GM21619 (cell line): Measurements from ENCODE around the gene ATP13A3.

ENCODE experiments used
- ATAC-seq: cut with Tn5 transposase; IDR thresholded peaks from one replicate; pipeline ENCODE4 v1.9.1; 2021; ENCODE audit not compliant: unreplicated experiment

Gene ATP13A3

DNA sequence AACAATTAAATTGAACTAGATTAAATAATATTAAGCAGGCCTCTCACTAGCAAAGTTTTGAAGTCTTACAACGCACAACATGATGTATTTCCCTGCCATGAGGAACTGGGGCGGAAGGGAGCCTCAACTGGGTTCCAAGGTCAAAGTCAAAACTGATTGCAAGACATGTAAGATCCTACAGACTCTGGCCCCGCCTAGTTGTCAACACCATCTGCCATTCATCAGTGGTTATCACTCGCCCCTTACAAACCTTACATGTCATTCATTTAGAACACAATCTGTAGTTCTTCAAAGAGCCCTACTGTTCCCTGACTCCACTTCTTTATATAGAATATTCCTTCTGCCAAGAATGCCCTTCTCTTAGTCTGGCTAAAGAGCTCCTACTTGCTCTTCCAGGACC is 10.0 kb downstream of the ATP13A3 start:
- ATAC-seq: no peak

DNA sequence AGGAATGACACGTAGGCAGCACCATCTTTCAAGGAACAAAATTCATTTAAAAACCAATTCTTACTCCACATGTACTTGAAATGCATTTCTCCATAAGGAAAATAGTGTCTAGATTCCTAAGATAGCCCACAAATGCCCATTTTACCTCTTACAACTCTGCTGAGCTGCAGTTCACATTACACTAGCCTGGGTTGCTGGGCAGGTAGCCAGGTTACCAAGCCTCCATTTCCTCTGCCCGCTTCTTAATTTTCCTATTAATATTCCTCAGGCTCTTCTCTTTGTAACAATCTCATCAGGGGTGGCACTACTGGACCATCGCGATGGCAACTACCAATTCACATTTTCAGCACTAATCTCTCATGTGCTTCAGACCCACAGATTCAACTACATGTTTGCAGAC is 10.8 kb downstream of the ATP13A3 start:
- ATAC-seq: no peak

DNA sequence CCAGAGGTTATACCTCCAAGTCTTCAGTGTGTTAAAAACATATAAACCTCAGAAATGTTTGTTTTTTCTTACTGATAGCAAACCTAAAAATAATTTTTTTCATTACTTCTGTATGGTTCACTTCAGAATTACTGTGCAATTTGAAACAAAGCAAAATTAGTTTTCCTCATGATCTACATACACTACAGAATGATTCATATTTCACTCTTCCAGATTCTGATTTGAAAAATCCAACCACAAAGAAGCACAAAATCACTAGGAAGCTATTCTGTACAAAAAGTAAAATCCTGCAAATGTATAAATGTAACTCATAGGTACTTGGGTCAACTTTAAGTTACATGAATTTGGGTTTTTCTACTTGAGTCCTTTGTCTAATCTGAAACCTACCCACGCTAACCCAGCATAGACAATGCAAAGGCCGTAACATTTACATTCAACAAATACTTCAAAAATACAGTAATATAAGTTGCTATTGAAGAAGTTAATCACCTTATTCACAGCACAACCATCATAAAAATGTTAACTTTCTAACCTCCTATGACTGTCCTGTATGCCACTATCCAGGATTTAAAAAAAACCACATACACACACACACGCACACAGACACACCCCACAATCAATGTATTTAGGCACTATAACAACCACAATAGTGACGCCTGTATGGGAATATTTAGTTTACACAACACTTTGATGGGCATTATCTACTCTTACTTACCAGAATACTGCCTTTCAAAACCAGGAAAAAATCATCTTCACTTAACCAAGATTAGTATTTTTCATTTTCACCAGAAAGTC is 11.5 kb downstream of the ATP13A3 start:
- no peak for ATAC-seq

DNA sequence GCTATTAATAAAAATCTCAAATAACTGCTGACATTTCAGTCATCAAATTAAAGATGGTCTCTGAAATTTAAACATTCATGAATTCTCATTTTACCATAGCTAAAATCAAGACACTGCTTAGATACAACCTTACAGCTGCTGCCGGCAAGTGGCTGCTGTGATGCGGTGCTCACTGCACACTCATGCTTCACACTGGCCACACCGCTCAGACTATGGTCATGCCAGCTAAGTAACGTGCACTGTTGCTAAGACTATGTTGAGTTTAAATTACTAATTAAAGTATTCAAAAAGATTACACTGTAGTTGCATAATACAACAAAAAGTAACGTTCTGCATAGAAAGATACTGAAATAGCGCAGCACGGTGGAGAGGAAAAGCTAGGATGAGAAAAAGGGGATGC is 12.1 kb downstream of the ATP13A3 start:
- no peak for ATAC-seq

DNA sequence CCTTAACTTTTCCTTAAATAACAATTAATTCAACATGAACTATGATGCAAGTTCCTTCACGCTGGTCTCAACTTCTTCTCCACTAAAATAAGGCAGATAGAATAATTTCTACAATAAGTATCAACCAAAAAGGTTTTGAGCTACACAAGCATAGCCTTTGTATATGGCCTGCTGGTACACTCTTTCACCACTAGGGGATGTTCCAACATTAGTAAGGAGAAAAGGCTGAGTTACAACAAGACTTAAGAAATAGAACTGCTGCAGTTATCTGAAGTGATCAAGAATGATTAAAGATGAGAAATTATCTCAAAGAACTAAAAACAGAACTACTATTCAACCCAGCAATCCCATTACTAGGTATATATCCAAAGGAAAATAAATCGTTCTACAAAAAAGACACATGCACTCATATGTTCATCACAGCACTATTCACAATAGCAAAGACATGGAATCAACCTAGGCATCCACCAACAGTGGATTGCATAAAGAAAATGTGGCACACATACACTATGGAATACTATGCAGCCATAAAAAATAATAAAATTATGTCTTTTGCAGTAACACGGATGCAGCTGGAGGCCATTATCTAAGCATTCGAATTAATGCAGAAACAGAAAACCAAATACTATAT is 14.4 kb downstream of the ATP13A3 start:
- ATAC-seq: peak; percentile 85

DNA sequence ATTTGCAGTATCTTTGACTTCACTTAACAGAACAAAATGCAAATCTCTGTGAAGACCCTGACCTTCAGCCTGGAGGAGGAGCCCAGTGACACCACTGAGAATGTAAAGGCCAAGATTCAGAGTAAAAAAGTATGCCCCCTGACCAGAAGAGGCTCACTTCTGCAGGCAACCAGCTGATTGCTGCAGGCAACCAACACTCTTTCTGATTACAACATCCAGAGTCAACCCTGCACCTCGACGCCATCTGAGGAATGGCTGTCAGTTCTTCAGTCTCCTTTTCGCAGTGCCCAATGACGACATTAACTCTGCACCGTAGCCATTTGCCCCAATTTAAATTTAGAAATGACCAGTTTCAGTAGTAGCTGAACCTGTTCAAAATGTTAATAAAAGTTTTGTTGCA is 14.9 kb downstream of the ATP13A3 start:
- ATAC-seq: no peak

DNA sequence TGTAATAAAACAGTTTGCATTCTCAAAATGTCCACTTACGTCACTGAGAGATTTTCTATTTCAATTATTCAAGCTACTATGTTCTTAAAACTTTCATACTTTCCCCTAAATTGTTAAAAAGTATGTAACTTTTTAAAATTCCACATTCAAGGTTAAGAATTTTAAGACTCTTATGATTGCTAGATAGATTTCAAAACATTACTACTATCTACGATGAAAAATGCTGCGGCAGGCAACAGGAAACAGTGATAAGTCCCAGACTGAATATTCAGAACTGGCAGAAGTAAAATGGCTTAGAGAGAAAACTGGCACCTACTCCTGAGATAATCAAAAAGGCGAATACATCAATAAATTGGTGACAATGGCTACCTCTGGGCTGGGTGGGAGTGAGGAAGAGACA is 16.2 kb downstream of the ATP13A3 start:
- no peak for ATAC-seq

DNA sequence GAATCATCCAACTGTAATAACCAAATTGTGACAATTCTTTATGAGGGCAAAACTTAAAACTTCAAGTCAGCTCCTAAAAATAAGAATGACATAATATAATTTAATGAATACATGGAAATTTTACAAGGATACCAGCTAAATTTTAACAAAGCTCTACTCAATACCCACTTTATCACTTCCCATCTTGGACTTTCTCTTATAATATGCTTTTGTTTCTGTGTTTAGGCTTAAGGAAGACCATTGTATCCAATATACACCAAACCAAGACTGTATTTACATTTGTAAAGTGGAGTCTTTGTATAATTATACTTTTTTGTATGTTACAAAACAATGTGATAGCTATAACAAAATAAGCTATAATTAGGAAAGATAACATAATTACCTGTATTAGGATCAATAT is 16.8 kb downstream of the ATP13A3 start:
- ATAC-seq: no peak

DNA sequence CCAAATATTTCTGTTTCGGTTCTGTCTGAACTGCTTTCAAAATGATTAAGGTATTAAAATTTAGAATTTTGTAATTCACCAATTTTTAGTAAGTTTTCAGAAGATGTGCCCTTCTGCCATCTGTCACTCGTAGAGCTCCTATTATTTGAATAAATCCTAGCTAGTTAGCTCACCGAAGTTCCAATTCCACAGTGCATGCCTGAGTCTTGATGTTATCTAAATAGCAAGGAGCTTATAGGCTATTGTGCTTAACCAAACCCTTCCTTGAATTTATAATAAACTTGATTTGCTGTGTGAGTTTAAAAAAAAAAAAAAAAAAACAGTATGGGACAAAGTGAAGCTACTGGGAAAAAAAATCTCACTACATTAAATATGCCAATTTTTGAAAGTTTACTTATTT is 18.7 kb downstream of the ATP13A3 start:
- no peak for ATAC-seq

DNA sequence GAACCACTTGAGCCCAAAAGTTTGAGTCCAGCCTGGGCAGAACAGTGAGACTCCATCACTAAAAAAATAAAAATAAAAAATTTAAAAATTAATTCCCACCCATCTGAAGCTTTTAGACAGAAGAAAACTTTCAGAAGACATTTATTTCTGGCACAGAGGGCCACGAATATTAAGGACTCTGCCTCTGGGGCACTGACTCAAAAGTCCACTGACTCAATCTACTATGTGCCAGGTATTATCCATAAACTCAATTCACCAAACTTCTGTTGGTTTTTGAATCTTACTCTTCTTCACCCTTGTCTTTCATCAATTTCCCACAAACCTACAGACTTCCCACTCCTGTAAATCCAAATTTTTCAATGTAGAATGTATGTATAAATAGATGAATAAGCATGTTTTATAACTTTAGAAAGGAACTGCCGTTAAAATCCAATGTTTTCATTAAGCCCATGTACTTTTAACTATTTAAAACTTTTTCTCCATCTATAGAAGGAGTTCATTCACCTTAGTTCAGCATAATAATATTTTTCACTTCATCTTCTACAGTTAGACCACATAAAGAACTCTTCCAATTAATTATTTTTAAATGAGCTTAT is 19.9 kb downstream of the ATP13A3 start:
- no peak for ATAC-seq

DNA sequence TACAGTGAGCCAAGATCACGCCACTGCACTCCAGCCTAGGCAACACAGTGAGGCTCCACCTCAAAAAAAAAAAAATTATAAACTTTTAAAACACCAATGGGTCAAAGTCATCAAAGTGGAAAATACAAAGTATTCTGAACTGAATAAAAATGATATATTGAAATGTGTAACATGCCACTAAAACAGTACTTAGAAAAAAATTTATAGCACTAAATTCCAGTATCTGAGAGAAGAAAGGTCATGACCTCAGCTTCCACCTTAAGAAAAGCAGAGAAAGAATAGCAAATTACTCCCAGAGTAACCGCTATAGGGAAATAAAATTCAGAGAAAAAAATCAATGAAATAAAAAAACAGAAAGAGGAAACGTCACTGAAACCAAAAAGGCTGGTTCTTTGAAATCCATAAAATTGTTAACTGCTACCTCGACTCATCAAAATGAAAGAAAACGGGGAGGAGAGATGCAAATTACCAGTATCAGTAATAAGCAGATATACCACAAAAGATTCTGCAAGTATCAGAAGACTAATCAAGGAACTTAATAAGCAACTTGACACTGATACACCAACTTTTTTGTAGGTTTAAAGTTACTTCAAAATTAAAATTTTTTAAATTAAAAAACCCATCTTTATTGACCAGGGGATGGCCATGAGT is 20.8 kb downstream of the ATP13A3 start:
- ATAC-seq: peak; percentile 76

DNA sequence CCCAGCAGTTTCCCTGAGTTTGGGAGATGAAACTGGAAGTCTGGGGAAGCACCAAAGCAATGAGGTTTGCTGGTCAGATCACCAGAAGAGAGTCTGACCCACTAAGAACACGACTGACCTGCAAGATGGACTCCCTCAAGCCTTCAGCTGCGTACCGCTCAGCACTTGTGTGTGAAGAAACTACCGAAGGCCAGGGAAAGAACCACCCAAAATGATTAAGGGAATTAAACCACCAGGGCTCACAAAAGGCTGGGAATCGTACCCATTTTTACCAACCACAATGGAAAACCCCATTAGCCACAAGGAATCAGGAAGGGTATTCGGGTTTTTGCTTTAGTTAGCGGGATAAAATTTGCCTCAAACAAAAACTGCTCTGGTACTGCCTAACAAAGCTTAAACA is 21.6 kb downstream of the ATP13A3 start:
- no peak for ATAC-seq

DNA sequence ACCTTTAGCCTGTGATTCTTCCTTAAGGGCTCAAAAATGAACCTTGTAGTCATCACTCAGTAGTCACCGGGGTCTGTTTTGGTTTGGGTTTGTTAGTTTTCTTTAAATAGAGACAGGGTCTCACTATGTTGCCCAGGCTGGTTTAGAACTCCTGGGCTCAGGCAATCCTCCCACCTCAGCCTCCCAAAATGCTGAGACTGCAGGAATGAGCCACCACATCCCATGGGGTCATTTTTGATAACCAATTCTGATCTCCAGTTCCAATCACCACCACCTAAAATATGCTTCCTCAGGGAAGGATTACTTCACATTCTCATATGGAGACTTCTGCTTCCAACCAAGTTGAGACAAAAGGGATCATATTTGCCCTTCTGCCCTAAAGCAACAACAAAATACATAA is 22.1 kb downstream of the ATP13A3 start:
- no peak for ATAC-seq

DNA sequence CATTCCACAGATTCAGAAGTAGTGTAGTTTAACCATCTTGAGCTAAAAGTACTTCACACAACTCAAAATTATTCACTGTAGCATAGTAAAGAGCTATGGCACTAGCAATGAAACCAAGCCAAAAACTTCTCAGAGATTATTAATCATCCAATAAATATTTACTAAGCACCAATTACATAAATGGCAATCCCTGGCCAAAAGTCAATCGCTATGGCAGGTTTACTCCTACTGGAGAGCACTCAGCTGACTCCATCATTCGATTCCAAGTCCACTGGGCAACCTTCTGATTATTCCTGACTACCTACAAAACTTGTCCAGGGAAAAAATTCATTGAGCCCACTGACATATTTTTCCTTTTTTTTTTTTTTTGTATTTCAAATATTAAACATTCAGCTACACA is 23.9 kb downstream of the ATP13A3 start:
- ATAC-seq: no peak

DNA sequence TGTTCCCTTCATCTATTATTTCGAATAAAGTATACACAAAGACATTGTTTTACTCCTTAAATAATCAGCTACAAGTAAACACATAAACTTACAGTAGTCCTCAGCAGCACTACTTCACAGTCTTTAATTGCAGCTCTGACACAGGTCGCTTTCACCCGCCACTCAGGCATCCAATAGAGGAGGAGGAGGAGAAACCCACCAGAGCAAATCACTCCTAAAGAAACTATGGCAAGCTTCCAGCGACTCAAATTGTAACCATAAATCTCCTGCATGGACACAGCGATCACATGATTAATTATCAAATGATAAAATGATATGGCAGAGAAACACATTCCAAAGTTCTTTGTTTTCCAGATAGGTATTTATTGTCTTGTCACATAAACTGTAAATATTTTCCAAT is 26.2 kb downstream of the ATP13A3 start:
- no peak for ATAC-seq

DNA sequence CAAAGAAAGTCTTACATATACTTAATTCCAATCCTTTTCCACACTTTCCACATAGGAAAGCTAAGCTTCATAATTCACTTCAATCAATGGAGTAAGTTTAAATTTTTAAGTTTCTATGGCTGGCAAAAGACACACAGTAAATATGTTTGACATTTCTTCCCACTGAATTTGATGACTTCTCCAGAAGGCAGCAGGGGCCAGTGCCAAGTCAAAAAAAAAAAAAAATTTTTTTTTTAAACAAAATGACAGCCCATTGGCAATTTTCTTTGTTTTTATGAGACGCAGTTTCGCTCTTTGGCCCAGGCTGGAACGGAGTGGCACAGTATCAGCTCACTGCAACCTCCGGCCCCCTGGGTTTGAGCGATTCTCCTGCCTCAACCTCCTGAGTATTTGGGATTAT is 28.7 kb downstream of the ATP13A3 start:
- ATAC-seq: no peak

DNA sequence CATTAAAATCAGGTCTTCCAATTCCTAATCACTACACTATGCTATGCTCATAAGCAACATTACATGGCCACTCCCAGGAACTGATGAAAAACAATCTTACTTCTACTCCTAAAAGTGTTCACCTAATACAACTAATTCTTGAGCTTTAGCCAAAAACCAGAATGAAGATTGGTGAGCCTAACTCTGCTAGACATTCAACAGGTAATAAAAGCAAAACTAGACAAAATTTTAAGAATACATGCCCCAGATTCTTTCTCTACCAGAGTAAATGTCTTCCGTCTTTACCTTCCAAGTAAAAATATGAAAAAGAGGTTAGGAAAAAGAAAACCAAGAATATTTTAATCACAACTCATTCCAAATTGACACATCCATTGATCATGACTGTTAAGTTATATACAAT is 31.3 kb downstream of the ATP13A3 start:
- no peak for ATAC-seq

DNA sequence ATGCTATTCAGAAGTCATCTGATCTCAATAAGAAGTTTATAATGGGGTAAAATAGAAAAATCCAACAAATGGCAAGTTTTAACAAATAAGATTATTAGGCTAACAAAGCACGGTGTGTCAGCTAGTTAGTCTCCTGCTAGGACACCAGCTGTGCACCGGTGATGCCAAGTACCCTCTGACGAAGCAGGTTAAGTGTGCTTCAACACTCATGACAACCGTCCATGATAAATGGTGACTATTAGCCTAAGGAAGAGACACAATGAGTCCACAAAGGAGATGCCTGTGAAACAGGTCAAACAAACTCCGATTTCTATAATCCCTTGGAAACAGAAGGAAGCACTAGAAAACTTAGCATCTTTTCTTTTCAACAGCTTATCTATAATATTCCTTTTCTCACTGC is 36.5 kb downstream of the ATP13A3 start:
- no peak for ATAC-seq

DNA sequence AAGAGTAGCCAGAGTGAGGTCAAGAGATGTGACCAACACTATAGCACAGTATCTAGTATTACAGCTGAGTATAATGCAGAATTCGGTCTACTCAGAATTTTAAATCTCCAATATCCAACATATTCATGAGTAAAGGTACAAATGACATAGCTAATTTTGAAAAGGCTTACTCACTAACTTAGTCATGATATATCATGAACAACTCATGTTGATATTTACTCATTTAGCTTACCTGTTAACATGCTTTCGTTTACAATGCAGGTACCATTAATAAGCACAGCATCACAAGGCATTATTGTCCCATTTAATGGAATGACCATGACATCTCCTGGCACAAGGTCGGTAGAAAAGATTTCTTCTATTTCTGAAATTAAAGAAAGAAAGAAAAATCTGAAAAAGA is 36.9 kb downstream of the ATP13A3 start:
- no peak for ATAC-seq

DNA sequence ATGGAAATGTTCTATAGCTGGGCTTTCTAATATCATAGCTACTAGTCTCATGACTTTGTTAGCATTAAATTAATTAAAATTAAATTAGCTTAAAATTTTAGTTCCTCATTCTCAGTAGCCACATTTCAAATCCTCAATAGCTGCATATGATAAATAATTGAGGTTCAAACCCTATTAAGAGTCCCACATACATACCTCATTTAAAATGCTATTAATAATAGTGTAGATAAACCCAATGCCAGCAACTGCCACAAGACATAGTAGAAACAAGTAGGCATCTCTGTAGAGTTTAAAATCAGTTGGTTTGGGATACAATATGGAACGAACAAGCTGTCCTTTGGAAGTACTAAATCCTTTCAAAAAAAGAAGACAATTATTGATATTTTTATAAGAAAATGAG is 39.1 kb downstream of the ATP13A3 start:
- ATAC-seq: no peak

DNA sequence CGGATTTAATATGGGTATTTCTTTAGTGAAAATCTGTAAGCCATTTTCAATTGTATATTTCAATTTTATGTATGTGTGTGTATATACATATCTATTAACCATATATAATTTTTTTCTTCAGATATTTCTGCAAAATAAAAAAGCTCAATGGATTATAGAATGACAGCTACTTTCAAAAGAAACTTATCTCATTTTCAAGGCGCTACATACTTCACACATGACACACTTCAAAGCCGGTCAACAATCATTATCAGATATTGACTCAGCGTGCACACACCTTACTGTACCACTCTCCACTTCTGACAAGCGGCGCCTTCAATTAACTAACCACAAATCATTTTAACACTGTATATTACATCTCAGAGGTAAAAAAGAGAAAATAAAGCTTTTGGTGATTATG is 39.6 kb downstream of the ATP13A3 start:
- no peak for ATAC-seq

DNA sequence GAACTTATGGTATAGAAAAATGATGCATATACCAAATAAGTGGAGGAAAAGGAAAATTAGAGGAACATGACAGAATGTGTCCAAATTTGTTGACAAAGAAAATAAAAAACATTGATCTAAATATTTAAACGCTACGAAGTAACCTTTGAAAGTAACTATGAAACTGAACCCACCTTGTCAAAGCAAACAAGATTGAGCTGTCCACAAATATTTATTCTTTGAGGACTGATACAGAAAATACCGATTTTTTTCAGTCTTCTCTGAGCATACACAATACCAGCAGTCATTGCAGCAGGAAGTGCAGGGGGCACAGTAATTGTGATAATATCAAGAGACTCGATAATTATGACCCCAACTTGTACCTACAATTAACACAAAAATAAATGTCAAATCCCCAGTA is 40.0 kb downstream of the ATP13A3 start:
- ATAC-seq: no peak
